Measurements from ENCODE around the gene RSAD2.

The RSAD2 gene

GRCh38 chr2:6937157-6937556 is 59.6 kb downstream of the RSAD2 start:
- H3K4me3 ChIP-seq (ENCODE audit: low read length), result no peak overlapping the region
- no peak for DNase-seq (ENCODE audit: low read depth, low spot score)

- H3K4me3 ChIP-seq (ENCODE audit: low read length), result no peak overlapping the region
- no peak for DNase-seq (ENCODE audit: low read depth, low spot score)
Measured at GRCh38 chr2:6937582-6937981, 60.0 kb downstream of the RSAD2 start.

GRCh38 chr2:6939071-6939470 is 61.5 kb downstream of the RSAD2 start:
- H3K4me3 ChIP-seq (ENCODE audit: low read length), result no peak overlapping the region
- no peak for DNase-seq (ENCODE audit: low read depth, low spot score)

GRCh38 chr2:6940820-6941219 is 63.2 kb downstream of the RSAD2 start:
- DNase-seq (ENCODE audit: low read depth, low spot score), result no peak
- no peak overlapping the region for H3K4me3 ChIP-seq (ENCODE audit: low read length)

- no peak overlapping the region for H3K4me3 ChIP-seq (ENCODE audit: low read length)
- no peak for DNase-seq (ENCODE audit: low read depth, low spot score)
Measured at GRCh38 chr2:6941299-6942046, 63.9 kb downstream of the RSAD2 start.

- no peak overlapping the region for H3K4me3 ChIP-seq (ENCODE audit: low read length)
- no peak for DNase-seq (ENCODE audit: low read depth, low spot score)
Measured at GRCh38 chr2:6942848-6943247, 65.3 kb downstream of the RSAD2 start.

- no peak for DNase-seq (ENCODE audit: low read depth, low spot score)
- no peak overlapping the region for H3K4me3 ChIP-seq (ENCODE audit: low read length)
Measured at GRCh38 chr2:6943523-6943922, 65.9 kb downstream of the RSAD2 start.

- no peak for DNase-seq (ENCODE audit: low read depth, low spot score)
Measured at GRCh38 chr2:6943971-6944370, 66.4 kb downstream of the RSAD2 start.

GRCh38 chr2:6944555-6944954 is 67.0 kb downstream of the RSAD2 start:
- H3K4me3 ChIP-seq (ENCODE audit: low read length), result no peak overlapping the region
- no peak for DNase-seq (ENCODE audit: low read depth, low spot score)

More at GRCh38 chr2:6943971-6944370, 66.4 kb downstream of the RSAD2 start:
- H3K4me3 ChIP-seq (ENCODE audit: low read length), result no peak overlapping the region

GRCh38 chr2:6945087-6945813 is 67.7 kb downstream of the RSAD2 start:
- DNase-seq (ENCODE audit: low read depth, low spot score), result no peak
- H3K4me3 ChIP-seq (ENCODE audit: low read length), result no peak overlapping the region

GRCh38 chr2:6945821-6946220 is 68.2 kb downstream of the RSAD2 start:
- DNase-seq (ENCODE audit: low read depth, low spot score), result no peak

GRCh38 chr2:6946722-6947121 is 69.1 kb downstream of the RSAD2 start:
- no peak overlapping the region for H3K4me3 ChIP-seq (ENCODE audit: low read length)
- DNase-seq (ENCODE audit: low read depth, low spot score), result no peak

More at GRCh38 chr2:6945821-6946220, 68.2 kb downstream of the RSAD2 start:
- no peak overlapping the region for H3K4me3 ChIP-seq (ENCODE audit: low read length)

Data from Jurkat, Clone E6-1 (cell line).